OCI-LY1 (cell line): ENCODE results near the gene IQSEC1.

Experiments
- CTCF ChIP-seq: fragments of 200-600 bp; sonication (generic), shearing (Covaris generic); IDR thresholded peaks from 2 replicates; pipeline ENCODE4 v1.5.1; 2017; ENCODE audit warnings: mild to moderate bottlenecking, antibody characterized with exemption, low read length, moderate library complexity, mixed read lengths
- EZH2 ChIP-seq: fragments of 200-600 bp; sonication (generic), shearing (Covaris generic); IDR thresholded peaks from 2 replicates; pipeline ENCODE4 v1.8.0; 2017; ENCODE audit warnings: borderline replicate concordance, mixed run types, mild to moderate bottlenecking, antibody characterized with exemption, low read length, moderate library complexity, mixed read lengths

DNA sequence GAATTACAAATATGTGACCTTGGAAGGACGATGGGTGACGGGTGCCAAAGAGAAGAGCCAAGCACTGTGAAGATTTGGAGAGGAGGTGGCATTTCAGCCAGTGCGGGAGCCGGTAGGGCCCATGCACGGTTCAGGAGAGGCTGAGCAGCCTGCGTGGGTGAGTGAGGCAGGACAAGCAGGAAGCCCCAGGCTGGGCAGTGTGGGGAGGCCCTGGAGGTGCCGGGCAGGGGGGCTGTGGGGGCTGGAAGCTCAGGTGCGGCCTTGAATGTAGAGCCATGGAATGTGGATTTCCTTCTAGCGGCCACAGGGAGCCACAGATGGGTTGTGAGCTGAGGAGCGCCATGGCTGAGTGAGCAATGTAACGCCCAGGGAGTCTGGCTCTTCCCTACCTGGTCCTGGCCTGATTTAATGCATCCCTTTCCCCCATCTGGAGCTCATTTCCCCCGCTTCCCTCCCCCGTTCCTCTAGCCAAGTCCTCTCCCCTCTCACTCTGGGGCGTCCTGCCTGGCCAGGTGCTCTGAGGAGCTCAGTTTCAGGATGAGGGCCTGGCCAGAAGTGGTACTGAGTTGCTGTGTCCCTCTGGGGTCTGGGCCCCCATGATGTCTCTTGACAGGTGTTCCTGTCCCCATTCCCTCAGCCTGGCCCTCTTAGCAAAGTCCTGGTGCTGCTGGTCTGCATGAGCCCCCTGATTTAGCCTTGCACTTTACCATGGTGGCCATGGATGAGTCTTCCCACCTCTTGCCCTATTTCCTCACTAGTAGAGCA, 41.8 kb upstream of the IQSEC1 start:
- TF ChIP-seq CTCF: no peak
- TF ChIP-seq EZH2: no peak
